ENCODE measurements around the gene RPL39L.

DNA sequence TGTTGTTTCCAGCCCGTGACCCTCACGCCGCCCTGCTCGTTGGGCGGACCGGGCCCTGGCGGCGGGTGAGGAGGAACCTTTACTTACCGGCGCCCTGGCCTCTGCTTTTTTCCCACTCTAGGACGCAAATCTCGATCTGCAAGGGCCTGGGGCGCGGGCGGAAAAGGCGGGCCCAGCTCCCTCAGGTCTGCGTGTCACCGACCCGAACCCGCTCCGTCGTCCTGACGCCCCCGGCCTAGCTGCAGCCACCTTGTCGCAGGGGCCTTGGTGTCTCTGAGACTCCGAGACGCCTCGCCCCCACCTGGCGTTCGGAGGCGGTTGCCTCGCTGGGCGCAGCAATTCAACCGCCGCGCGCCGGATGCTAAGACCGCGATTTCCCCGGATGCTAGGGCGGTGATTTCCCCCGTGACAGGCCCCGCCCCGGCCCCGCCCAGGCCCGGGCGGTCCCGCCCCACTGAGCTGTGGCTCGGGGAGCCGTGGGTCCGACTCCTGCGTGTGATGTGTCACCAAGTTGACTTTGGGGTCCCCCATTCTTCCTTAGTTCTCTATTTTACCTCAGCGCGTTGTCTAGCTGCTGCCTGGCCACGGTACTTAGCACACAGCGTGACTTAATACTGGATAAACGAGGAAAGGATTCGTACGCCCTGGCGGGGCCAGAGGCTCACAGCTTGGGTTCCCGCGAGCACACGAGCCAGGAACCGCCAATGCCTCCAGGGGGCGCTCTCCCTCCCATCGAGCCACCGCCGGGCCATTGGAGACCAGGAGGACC lies at the start of gene RPL39L:
- TF ChIP-seq, protein P1, sequence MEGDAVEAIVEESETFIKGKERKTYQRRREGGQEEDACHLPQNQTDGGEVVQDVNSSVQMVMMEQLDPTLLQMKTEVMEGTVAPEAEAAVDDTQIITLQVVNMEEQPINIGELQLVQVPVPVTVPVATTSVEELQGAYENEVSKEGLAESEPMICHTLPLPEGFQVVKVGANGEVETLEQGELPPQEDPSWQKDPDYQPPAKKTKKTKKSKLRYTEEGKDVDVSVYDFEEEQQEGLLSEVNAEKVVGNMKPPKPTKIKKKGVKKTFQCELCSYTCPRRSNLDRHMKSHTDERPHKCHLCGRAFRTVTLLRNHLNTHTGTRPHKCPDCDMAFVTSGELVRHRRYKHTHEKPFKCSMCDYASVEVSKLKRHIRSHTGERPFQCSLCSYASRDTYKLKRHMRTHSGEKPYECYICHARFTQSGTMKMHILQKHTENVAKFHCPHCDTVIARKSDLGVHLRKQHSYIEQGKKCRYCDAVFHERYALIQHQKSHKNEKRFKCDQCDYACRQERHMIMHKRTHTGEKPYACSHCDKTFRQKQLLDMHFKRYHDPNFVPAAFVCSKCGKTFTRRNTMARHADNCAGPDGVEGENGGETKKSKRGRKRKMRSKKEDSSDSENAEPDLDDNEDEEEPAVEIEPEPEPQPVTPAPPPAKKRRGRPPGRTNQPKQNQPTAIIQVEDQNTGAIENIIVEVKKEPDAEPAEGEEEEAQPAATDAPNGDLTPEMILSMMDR (IDR thresholded peaks at IDR 0.05) = peak; percentile 71 to 89 (median 83)
- peak in 1 of 4 donors; percentile 60 for TF ChIP-seq POLR2A (IDR thresholded peaks at IDR 0.05)
